GM19438 (cell line): ENCODE results near the gene ROMO1.

Experiments
- ATAC-seq: cut with Tn5 transposase; IDR thresholded peaks from one replicate; pipeline ENCODE4 v1.9.1; 2021; ENCODE audit warnings: low read depth; ENCODE audit not compliant: unreplicated experiment

ROMO1 gene

DNA sequence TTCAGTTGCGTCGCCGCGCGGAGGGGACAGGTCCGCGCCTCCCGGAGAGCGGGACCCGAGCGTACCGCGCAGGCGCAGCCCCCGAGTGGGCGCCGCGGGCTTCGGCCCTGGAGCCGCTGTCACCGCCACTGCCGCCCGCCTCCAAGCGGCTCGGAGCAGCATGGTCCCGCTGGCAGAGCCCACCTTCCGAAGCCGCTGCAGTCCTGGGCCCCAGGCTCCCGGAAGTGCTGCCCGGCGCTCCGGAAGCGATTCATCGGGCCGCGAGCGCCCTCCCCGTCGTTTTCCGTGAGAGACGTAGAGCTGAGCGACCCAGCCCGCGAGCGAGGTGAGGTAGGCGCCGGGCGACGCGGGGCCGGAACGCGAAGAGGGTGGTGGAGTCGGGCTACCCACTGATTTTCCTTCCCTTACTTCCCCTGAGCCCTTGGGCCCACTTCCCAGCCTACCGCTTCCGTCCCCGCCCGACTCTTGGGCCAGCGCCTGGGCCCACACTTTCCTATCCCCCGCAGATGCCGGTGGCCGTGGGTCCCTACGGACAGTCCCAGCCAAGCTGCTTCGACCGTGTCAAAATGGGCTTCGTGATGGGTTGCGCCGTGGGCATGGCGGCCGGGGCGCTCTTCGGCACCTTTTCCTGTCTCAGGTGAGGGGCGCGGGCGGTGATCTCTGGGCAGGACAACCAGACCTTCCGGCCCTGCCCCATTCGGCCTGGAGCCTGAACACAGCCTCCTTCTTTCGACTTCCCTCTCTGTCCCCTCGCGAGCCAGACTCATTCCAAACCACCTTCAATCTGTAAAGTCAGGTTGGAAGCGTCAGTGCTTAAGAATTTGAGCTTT is at the start of gene ROMO1, which contains the start of gene NFS1:
ROMO1 (plus strand) TSS at position 279 of the 830 bp plus-strand sequence; CDS start at position 507, 228 bp downstream.
NFS1 (minus strand) TSS at position 226 of the 830 bp plus-strand sequence; CDS start at position 162, 64 bp downstream.
- no peak for ATAC-seq

DNA sequence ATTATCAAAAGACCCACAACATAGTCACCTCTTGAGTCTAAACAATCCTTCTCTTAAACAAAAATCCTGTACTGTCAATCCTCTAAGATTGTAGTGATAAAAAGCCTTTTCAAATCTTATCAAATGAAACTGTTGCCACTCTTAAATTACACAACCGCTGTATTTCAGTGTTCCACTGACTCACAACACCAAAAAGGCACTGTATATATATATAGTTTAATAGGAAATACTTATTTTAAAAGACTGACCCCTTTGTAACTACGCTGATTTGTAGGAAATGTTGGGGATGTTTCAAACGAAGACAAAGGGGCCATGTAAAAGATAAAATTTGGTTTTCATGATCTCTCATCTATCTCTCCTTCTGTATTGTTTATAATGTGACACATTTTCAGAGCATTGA is 48.6 kb upstream of the ROMO1 start:
- no peak for ATAC-seq

DNA sequence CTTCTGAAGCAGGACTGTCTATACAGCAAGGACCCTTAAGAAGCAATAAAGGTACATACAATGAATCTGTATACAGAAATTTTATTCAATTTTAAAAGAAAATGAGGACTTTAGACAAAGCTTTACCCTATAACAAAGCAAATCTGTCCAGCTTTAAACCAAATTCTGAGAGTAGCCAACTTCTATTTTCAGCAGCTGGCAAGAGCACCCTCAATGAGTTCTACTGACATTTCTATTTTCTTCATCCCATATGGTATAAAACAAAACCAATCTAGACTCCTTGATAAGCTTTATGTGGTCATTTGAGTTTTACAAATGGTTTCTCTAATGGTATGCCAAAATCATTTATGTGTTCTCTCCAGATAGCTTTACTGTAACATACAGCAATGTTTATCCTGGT is 47.2 kb upstream of the ROMO1 start:
- ATAC-seq = no peak

DNA sequence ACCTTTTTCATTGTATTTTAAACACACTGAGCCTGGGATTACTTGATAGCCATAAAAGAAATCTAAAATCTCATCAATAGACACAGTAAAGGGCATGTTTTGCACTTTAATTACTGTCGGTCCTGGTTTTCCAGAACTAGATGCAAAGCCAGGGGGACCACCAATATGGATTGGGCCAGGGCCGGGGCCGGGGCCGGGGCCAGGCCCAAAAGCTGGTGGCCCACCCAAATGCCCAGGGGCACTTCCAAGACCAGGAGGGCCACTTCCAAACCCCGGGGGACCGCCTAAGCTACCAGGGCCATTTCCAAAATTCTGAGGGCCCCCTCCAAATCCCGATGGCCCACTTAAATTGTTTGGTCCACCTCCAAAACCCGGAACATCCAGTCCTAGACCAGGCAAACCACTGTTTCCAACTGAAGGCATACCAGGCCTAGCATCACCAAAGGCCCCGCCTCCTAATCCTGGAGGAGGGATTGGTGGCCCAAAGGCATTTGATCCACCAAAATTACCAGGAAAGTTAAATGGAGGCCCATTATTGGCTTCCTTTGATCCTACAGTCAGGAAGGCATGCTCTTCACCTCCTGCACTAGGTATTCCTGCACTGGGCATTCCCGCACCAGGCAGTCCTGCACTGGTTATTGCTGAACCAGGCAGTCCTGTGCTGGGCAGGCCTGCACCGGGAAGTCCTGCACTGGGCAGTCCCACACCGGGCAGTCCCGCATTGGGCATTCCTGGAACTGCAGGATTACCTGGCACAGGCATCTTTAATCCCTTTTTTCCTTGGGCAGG is 46.4 kb upstream of the ROMO1 start:
- no peak for ATAC-seq

DNA sequence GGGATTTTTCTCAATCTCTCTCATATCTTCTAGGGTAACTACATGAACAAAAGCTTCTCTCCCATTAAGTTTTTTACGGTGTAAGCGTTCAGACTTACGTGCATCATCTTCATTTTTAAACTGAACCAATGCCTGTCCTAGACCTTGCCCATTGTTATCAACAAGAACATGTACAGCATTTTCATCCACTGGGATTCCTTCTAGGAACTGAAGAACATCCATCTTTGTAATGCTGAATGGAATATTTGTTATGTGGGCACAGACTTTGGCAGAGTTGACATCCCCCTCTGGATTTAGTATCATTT is 45.8 kb upstream of the ROMO1 start:
- ATAC-seq = no peak

DNA sequence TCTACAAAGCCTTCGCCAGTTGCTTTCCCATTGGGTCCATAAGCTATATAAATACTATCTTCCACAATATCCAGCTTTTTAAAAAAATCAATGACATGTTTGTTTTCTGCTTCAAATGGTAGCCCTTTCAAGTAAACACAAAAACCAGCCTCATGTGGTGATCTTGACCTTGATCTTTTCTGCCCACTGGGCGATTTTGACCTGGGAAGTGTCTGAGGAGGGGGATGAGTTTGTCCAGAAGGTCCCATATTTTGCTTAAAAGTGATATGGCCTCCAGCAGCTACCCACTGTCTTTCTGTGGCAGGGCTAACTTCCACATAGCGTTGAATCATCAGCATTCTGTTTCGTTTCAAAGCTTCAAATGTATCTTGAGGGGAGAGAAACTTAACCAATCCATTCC is 45.3 kb upstream of the ROMO1 start:
- no peak for ATAC-seq

DNA sequence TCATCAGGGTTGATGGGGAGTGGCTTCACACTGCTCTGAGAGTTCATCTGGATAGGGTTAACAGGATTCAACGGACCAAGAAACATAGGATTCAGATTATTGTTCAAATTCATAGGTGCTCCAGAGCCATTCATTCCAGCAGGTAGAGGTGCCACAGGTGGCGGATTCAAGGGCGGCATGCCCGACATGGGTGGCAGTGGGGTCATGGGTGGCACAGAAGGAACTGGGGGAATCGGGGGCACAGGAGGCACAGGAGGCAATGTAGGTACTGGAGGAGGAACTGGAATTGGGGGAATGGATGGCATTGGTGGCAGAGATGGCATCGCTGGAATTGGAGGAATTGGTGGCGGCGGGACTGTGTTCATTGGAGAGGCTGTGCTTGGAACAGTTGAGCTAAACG is 44.8 kb upstream of the ROMO1 start:
- ATAC-seq = no peak

DNA sequence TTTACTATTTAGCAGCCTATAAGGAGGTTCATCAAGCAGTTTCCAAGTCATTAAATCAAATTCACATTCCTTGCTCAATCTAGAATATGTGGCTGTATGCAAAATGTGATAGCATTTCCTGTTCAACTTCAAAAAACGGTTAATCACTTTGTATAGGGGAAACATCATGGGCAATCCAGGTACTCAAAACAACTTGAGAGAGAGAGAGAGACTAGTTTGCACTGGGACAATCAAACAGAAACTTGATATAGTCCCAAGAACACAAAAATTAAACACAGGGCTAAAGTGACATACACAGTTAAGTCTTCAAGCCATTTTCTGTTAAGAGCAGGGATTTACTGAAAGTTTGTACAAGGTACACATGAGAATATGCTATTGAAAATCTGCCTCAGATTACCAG is 41.9 kb upstream of the ROMO1 start:
- no peak for ATAC-seq

DNA sequence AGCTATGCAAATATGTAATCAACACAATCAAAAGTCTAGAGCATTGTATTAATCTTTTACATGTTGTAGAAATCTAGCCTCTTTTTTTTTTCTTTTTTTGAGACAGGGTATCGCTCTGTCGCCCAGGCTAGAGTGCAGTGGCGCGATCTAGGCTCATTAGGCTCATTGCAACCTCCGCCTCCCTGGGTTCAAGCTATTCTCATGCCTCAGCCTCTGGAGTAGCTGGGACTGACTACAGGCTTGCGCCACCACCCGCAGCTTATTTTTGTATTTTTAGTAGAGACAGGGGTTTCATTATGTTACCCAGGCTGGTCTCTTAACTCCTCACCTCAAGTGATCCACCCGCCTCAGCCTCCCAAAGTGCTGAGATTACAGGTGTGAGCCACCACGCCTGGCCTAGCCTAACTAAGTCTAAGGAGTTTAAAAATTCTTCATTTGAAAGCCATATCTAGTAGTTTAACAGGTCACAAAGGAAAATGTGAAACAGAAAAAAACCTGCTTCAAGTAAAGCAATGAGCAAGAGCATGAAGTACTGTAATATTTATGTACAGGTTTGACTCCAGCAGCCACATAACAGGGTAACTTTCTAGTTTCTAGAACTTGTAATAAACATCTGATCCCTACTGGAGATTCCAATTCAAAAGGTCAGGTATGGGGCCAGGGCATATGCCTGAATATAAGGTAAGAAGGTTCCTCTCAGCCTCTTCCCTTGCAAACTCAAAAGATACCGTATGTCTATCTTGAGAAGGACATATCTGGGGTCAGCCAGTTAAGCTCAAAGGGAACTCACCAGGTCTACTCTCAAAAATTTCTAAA is 38.9 kb upstream of the ROMO1 start:
- ATAC-seq = no peak

DNA sequence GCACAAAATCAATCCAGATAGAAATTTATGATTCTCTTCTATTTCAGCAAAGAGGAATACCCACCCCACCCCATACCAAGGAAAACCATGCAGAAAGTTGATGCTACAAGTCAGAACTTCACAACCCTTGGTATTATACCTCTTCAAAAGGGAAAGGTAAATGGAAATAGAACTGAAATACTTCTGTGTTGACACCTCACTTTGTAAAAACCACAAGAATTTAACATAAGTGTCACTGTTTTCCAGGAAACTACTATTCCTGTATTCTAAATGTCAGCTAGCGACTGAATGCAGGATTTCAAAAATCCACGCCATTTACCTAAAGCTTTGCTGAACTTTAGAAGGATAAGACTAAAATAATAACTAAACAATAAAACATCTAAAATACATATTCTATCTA is 38.2 kb upstream of the ROMO1 start:
- ATAC-seq = no peak

DNA sequence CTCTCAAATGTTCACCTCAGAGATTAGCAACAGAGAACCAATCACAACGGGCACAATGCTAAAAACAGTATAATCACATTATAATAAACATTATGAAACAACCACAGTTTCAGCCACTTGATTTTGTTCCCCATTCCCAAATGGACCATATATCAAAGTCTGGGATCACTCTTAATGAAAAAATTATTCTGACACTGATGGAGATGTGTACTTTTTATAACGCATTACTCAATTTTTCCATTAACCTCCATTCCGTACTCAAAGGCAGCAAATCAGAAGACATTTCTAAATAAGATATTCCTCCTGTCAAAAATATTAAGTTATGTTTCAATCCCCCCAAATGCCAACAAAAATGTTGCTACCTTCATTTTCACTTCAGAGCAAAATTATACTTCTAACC is 37.3 kb upstream of the ROMO1 start:
- ATAC-seq = no peak

DNA sequence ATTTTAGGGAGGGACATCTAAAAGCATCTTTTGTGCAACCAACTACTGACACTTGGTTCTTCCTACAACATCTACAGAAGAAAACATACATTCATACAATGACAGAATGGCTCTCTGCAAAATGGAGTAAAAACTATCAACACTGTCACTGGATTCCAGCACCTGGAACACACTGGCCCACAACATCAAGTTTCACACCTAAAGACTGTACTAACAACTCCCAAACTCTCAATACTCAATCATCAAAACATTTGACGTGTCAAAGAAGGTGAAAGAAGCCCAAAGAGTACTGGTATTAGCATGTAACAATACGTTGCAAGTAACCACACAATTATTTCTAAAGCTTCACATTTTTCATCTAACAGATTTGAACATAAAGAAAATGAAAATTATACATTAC is 36.7 kb upstream of the ROMO1 start:
- ATAC-seq = no peak

DNA sequence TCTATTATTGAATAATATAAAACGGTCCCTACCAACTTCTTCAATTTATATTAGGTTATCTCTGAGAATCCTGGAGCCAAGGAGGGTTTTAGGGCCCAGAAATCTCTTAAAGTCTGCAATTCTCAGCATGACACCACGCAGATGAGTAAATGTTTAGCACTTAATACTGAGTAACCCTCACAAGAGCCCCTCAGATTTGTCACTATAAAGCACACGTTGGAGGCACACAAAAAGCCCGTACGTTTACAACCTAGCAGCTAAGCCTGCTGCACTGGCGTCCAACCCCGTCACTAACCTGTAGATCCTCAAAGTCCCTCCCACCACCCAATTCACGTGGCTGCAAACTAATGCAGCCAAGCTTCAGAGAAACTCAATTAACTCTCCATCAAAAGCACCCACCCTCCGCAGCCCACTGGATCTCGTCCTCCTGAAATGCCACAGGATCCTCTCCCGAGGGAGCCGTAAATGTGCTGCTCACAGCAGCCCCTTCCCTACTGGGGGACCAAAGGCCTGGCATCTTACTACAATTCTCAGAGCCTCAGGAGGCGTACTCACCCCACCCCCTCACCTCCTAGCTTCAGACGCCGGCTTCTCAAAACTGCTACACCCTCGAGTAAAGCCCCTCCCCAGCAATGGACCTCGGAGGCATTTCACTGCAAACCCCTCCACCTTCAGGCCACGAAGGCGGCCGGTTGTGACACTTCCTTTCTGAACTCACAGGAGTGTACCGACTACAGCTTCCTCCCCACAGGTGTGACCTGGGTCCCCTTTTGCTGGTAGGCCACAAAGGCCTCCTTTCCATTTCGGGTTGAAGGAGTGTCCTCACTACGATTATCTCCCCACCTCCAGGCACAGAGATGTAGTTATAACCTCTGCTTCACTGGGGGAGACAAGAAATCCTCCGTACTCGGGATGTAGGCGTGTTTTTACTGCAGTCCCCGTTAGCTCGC is 35.4 kb upstream of the ROMO1 start:
- ATAC-seq = peak; percentile 37

DNA sequence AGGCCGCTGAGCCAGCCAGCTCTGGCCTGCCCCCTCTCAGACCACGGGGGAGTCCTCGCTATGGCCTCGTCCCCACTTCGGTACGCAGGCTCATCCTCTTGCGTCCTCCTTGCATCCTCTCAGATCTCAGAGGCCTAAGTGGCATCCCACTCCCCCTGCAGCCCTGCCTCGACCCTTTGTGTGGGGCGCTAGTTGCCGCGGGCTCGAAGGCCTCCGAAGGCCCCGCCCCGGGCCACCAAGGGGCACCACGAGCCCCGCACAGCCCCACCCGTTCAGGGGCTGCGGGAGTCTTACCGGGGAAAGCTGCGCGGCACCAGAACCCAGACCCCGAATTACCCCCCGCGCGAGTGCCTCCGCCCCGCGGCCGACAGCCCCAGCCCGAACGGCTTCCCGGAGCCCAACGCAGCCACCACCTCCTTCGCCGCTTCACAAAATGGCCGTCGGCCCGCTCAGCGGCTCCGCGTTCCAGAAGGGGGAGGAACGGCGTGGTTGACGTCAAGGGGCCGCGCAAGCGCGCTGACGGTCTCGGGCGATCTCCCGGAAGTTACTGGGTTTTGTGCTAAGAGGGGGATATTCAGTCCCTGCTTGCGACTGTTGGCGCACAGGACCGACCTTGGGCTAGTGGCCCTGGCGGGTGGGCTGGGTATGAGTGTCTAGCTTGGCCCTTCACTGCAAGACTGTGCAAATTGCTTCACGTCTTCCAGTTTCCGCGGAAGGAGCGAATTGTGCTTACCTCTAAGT is 34.6 kb upstream of the ROMO1 start, which contains the start of the genes CPNE1 and RBM12:
CPNE1 (minus strand) TSS at position 435 of the 741 bp plus-strand sequence. CDS start 31,977 bp downstream, outside the sequence.
RBM12 (minus strand) TSS at position 435 of the 741 bp plus-strand sequence. CDS start 9,578 bp downstream, outside the sequence.
- ATAC-seq = peak; percentile 62

DNA sequence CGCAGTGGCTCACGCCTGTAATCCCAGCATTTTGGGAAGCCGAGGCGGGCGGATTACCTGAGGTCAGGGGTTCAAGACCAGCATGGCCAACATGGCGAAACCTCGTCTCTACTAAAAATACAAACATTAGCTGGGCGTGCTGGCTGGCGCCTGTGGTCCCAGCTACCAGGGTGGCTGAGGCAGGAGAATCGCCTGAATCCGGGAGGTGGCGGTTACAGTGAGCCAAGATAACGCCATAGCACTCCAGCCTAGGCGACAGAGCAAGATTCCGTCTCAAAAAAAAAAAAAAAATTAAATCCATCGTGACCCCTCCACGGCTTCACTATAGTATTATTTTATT is 33.3 kb upstream of the ROMO1 start:
- no peak for ATAC-seq

DNA sequence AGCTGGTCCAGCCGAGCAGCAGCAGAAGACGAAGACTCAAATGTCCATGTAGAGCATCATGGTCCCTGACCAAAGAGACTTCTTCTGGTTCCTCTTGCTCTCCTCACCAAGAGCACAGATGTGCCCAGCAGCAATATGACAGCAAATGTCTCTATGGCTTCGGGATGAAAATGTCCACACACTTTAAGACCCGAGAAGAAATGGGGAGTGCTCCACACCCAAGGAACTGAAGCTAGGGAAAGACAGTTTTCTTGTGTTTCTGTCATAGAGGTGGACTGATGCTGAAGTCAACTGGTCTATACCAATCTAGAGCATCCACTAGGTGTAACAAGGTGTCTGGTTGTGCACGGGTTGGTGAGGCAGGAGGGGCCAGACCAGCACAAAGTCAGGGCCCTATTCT is 30.0 kb upstream of the ROMO1 start:
- ATAC-seq = no peak

DNA sequence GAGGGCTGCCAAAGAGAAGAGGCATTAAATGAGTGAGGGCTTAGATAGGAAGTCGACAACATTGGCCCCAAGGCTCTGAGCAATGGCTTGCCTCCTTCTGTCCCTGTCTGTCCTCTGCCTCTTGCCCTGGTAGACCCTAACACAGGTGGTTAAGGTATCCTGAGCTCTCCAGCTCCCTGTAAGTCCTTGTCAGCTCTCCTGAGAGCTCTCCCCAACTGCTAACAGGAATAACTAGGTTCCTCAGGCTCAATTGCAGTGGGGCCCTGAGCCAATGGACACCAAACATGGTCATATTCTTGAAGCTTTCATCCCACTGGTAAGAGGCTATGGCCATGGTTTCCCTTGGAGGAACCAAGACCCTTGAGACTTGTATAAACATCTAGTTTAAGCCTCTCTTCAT is 29.5 kb upstream of the ROMO1 start:
- ATAC-seq = no peak

DNA sequence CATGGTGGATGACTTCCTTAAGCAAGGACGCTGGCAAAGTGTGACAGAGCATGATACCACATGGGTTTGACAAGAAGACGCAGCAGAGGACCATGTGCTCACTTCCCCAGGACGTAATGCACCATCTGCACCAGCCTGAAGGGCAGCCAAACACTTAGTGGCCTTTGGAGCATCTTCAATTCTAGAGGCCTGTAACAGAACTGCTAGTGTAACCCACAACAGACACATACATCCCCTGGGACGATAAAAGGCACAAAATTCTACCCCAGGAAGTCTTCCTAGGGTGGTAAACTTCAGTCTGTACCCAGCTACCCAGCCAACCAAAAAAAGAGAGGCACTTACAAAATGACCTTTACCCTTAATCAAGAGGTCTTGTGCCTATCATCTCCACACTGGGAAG is 25.3 kb upstream of the ROMO1 start:
- no peak for ATAC-seq

DNA sequence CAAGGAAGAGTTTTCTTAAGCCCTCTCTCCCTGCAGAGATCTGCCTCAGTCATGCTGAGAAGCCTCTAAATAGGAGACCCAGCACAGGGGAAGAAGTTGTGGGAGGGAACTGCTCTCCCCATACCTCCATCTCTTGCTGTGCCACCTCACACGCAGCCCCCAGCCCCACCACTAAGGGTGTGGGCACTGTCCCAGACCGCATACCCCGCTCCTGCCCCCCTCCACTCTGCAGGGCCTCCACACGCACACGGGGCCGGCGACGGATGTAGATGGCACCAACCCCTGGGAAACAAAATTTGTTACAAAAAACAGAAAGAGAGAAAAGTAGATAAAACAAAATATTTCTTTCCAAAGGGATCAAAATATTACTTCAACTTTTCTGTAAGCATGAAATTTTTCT is 24.3 kb upstream of the ROMO1 start:
- no peak for ATAC-seq
